Measurements from ENCODE around the gene SRI. TPM values are rescaled to one million over a fixed set of nuclear protein-coding genes. Genes with fewer than 3 reads are reported as not detected.
A peak's percentile ranks its signal among the peaks of the same experiment; 100 is the strongest.

SRI gene
- total RNA-seq, 1 donor = 77.1 TPM

GRCh38 chr7:88191911-88192310 is 27.9 kb downstream of the SRI start:
- Histone ChIP-seq H3K4me3 (ENCODE audit: insufficient read depth, low read length) (no peak overlapping the region), H3K4me1 (ENCODE audit: insufficient read depth, low read length) (no peaks in the 10 kb centered on the region), H3K27ac (ENCODE audit: low read depth, low read length) (no peak overlapping the region), H3K4me2 (ENCODE audit: insufficient read depth, low read length) (no peak overlapping the region), H2AFZ (ENCODE audit: low read length) (no peak overlapping the region), H3K27me3 (ENCODE audit: insufficient read depth, low read length) (no peaks in the 10 kb centered on the region), H3K9me3 (ENCODE audit: low read depth, low read length) (no peaks in the 10 kb centered on the region), H3K79me2 (ENCODE audit: insufficient read depth, low read length) (no peaks in the 10 kb centered on the region), H4K20me1 (ENCODE audit: insufficient read depth, low read length) (no peaks in the 10 kb centered on the region), H3K36me3 (ENCODE audit: insufficient read depth, low read length) (no peaks in the 10 kb centered on the region)
- TF ChIP-seq CTCF (IDR thresholded peaks at IDR 0.05; ENCODE audit: extremely low read depth, low read depth, low read length) = no peak
- no peak for DNase-seq (ENCODE audit: insufficient read length, low spot score, missing footprints)

- no peaks in the 10 kb centered on the region for H3K36me3 ChIP-seq (ENCODE audit: insufficient read depth, low read length)
- H4K20me1 ChIP-seq (ENCODE audit: insufficient read depth, low read length) = no peaks in the 10 kb centered on the region
- H3K4me1 ChIP-seq (ENCODE audit: insufficient read depth, low read length) = peaks cover 15% of the 10 kb centered on the region
- no peaks in the 10 kb centered on the region for H3K9me3 ChIP-seq (ENCODE audit: low read depth, low read length)
- DNase-seq (ENCODE audit: insufficient read length, low spot score, missing footprints) = no peak
- TF ChIP-seq CTCF (IDR thresholded peaks at IDR 0.05; ENCODE audit: extremely low read depth, low read depth, low read length) = no peak
- no peak overlapping the region for H3K4me3 ChIP-seq (ENCODE audit: insufficient read depth, low read length)
- no peaks in the 10 kb centered on the region for H3K79me2 ChIP-seq (ENCODE audit: insufficient read depth, low read length)
- H3K27me3 ChIP-seq (ENCODE audit: insufficient read depth, low read length) = no peaks in the 10 kb centered on the region
- H3K27ac ChIP-seq (ENCODE audit: low read depth, low read length) = no peak overlapping the region
- H3K4me2 ChIP-seq (ENCODE audit: insufficient read depth, low read length) = no peak overlapping the region
- peak overlapping the region; percentile 1 for H2AFZ ChIP-seq (ENCODE audit: low read length)
These were observed 34.2 kb downstream of the SRI start for GRCh38 chr7:88185650-88186049.

GRCh38 chr7:88184848-88185304 is 35.0 kb downstream of the SRI start:
- Histone ChIP-seq H3K27ac (ENCODE audit: low read depth, low read length) (no peak overlapping the region), H3K79me2 (ENCODE audit: insufficient read depth, low read length) (no peaks in the 10 kb centered on the region), H3K9me3 (ENCODE audit: low read depth, low read length) (no peaks in the 10 kb centered on the region), H2AFZ (ENCODE audit: low read length) (peak overlapping the region; percentile 65), H3K36me3 (ENCODE audit: insufficient read depth, low read length) (no peaks in the 10 kb centered on the region), H3K4me3 (ENCODE audit: insufficient read depth, low read length) (peak overlapping the region; percentile 13), H3K27me3 (ENCODE audit: insufficient read depth, low read length) (no peaks in the 10 kb centered on the region), H3K4me2 (ENCODE audit: insufficient read depth, low read length) (peak overlapping the region; percentile 33), H3K4me1 (ENCODE audit: insufficient read depth, low read length) (peaks cover 15% of the 10 kb centered on the region), H4K20me1 (ENCODE audit: insufficient read depth, low read length) (no peaks in the 10 kb centered on the region)
- DNase-seq (ENCODE audit: insufficient read length, low spot score, missing footprints) = no peak
- no peak for TF ChIP-seq CTCF (IDR thresholded peaks at IDR 0.05; ENCODE audit: extremely low read depth, low read depth, low read length)

- H3K4me1 ChIP-seq (ENCODE audit: insufficient read depth, low read length) = peaks cover 15% of the 10 kb centered on the region
- no peak for DNase-seq (ENCODE audit: insufficient read length, low spot score, missing footprints)
- no peaks in the 10 kb centered on the region for H3K27me3 ChIP-seq (ENCODE audit: insufficient read depth, low read length)
- H3K9me3 ChIP-seq (ENCODE audit: low read depth, low read length) = no peaks in the 10 kb centered on the region
- no peak overlapping the region for H3K4me2 ChIP-seq (ENCODE audit: insufficient read depth, low read length)
- no peak overlapping the region for H2AFZ ChIP-seq (ENCODE audit: low read length)
- no peak for TF ChIP-seq CTCF (IDR thresholded peaks at IDR 0.05; ENCODE audit: extremely low read depth, low read depth, low read length)
- H4K20me1 ChIP-seq (ENCODE audit: insufficient read depth, low read length) = no peaks in the 10 kb centered on the region
- H3K79me2 ChIP-seq (ENCODE audit: insufficient read depth, low read length) = no peaks in the 10 kb centered on the region
- no peak overlapping the region for H3K4me3 ChIP-seq (ENCODE audit: insufficient read depth, low read length)
- H3K36me3 ChIP-seq (ENCODE audit: insufficient read depth, low read length) = no peaks in the 10 kb centered on the region
- H3K27ac ChIP-seq (ENCODE audit: low read depth, low read length) = no peak overlapping the region
These were observed 36.8 kb downstream of the SRI start for GRCh38 chr7:88183051-88183450.
